ENCODE data around the gene SMAD6. TPM values are rescaled to one million over a fixed set of nuclear protein-coding genes. Genes with fewer than 3 reads are reported as not detected.

Gene SMAD6
- total and polyA plus RNA-seq, 7 experiments from 2014 or later, result 0.27 to 0.76 (median 0.40) TPM; not detected in 2

GRCh38 chr15:66706840-66707239 lies 4.8 kb downstream of the SMAD6 start:
- Histone ChIP-seq H3K4me1 (ENCODE audit: control insufficient read depth in 2 of 2, insufficient read depth in 2 of 2, low read length in 2 of 2) (peaks cover 6 to 8% of the 10 kb centered on the region in 2 donors), H3K27ac (ENCODE audit: low read depth, low read length) (no peak overlapping the region), H3K27me3 (ENCODE audit: control insufficient read depth in 2 of 2, insufficient read depth in 2 of 2, low read length in 2 of 2) (peaks cover 5 to 7% of the 10 kb centered on the region in 2 donors), H3K4me3 (ENCODE audit: low read length) (no peak overlapping the region), H3K9me3 (ENCODE audit: control insufficient read depth in 2 of 3, low read length in 3 of 3) (no peaks in the 10 kb centered on the region), H3K36me3 (ENCODE audit: control insufficient read depth in 2 of 3, insufficient read depth in 3 of 3, low read length in 3 of 3) (no peaks in the 10 kb centered on the region)
- POLR2A ChIA-PET, result no interaction called here
- ATAC-seq (no peak), DNase-seq (no peak)
- peaks cover 5 to 18% (median 16%) of the 10 kb centered on the region in 7 donors for H3K4me1 Mint-ChIP-seq
- no peak overlapping the region for H3K27ac Mint-ChIP-seq
- H3K9me3 Mint-ChIP-seq, result peaks cover 0 to 1% (median 0%) of the 10 kb centered on the region in 11 donors
- peaks cover 6 to 27% (median 17%) of the 10 kb centered on the region in 5 donors for H3K27me3 Mint-ChIP-seq
- no peak overlapping the region for H3K4me3 Mint-ChIP-seq
- CTCF ChIA-PET, result no interaction called here
- H3K36me3 Mint-ChIP-seq, result no peaks in the 10 kb centered on the region
- intact Hi-C loops (cut with micrococcal nuclease), result loop anchor here in 1 of 2 donors (5.0 kb wide), 1 partner anchor 65 kb away; no protein-coding TSS in a partner anchor

- intact Hi-C loops (cut with micrococcal nuclease), result loop anchor here in 1 of 2 donors (5.0 kb wide), 1 partner anchor 65 kb away; no protein-coding TSS in a partner anchor
- Mint-ChIP-seq H3K4me3 (no peak overlapping the region), H3K4me1 (peaks cover 2 to 11% (median 9%) of the 10 kb centered on the region in 7 donors), H3K36me3 (no peaks in the 10 kb centered on the region), H3K27me3 (peaks cover 0 to 22% (median 10%) of the 10 kb centered on the region in 5 donors), H3K9me3 (peaks cover 0 to 1% (median 0%) of the 10 kb centered on the region in 11 donors), H3K27ac (no peak overlapping the region)
- Histone ChIP-seq H3K4me1 (ENCODE audit: control insufficient read depth in 2 of 2, insufficient read depth in 2 of 2, low read length in 2 of 2) (peaks cover 3 to 5% of the 10 kb centered on the region in 2 donors), H3K9me3 (ENCODE audit: control insufficient read depth in 2 of 3, low read length in 3 of 3) (no peaks in the 10 kb centered on the region), H3K27ac (ENCODE audit: low read depth, low read length) (no peak overlapping the region), H3K36me3 (ENCODE audit: control insufficient read depth in 2 of 3, insufficient read depth in 3 of 3, low read length in 3 of 3) (no peaks in the 10 kb centered on the region), H3K27me3 (ENCODE audit: control insufficient read depth in 2 of 2, insufficient read depth in 2 of 2, low read length in 2 of 2) (peaks cover 2 to 5% of the 10 kb centered on the region in 2 donors), H3K4me3 (ENCODE audit: low read length) (no peak overlapping the region)
- no peak for DNase-seq
- ChIA-PET CTCF (interaction anchor here (0.6 kb wide), 1 partner anchor 486 kb away, joined by 3 read pairs; no protein-coding TSS in a partner anchor), POLR2A (no interaction called here)
- ATAC-seq, result no peak
Measured at GRCh38 chr15:66707310-66708082, 5.5 kb downstream of the SMAD6 start.

GRCh38 chr15:66708389-66708788 lies 6.4 kb downstream of the SMAD6 start:
- H3K4me3 ChIP-seq (ENCODE audit: low read length), result no peak overlapping the region
- H3K27ac ChIP-seq (ENCODE audit: low read depth, low read length), result no peak overlapping the region
- no peak for ATAC-seq
- ChIA-PET CTCF (no interaction called here), POLR2A (no interaction called here)
- H3K4me1 ChIP-seq (ENCODE audit: control insufficient read depth in 2 of 2, insufficient read depth in 2 of 2, low read length in 2 of 2), result no peaks in the 10 kb centered on the region
- Mint-ChIP-seq H3K27me3 (peaks cover 0 to 20% (median 8%) of the 10 kb centered on the region in 5 donors), H3K4me3 (no peak overlapping the region), H3K4me1 (peaks cover 2 to 9% (median 7%) of the 10 kb centered on the region in 7 donors), H3K9me3 (peaks cover 0 to 1% (median 0%) of the 10 kb centered on the region in 11 donors), H3K36me3 (no peaks in the 10 kb centered on the region), H3K27ac (no peak overlapping the region)
- intact Hi-C loops (cut with micrococcal nuclease), result loop anchor here in 1 of 2 donors (5.0 kb wide), 1 partner anchor 64 kb away; no protein-coding TSS in a partner anchor
- no peak for DNase-seq
- no peaks in the 10 kb centered on the region for H3K9me3 ChIP-seq (ENCODE audit: control insufficient read depth in 2 of 3, low read length in 3 of 3)
- H3K27me3 ChIP-seq (ENCODE audit: control insufficient read depth in 2 of 2, insufficient read depth in 2 of 2, low read length in 2 of 2), result no peaks in the 10 kb centered on the region
- no peaks in the 10 kb centered on the region for H3K36me3 ChIP-seq (ENCODE audit: control insufficient read depth in 2 of 3, insufficient read depth in 3 of 3, low read length in 3 of 3)

GRCh38 chr15:66709884-66710283 lies 7.8 kb downstream of the SMAD6 start:
- ChIA-PET POLR2A (interaction anchor here (0.6 to 1.4 kb wide), 2 partner anchors 9 to 58 kb away, joined by 3 read pairs; no protein-coding TSS in a partner anchor), CTCF (no interaction called here)
- intact Hi-C loops (cut with micrococcal nuclease), result loop anchor here in 1 of 2 donors (5.0 kb wide), 1 partner anchor 62 kb away; no protein-coding TSS in a partner anchor
- no peak overlapping the region for H3K27ac ChIP-seq (ENCODE audit: low read depth, low read length)
- no peaks in the 10 kb centered on the region for H3K9me3 Mint-ChIP-seq
- peaks cover 0 to under 1% (median 0%) of the 10 kb centered on the region in 7 donors for H3K4me1 Mint-ChIP-seq
- no peaks in the 10 kb centered on the region for H3K9me3 ChIP-seq (ENCODE audit: control insufficient read depth in 2 of 3, low read length in 3 of 3)
- peaks cover 0 to 14% (median 0%) of the 10 kb centered on the region in 5 donors for H3K27me3 Mint-ChIP-seq
- H3K27ac Mint-ChIP-seq, result no peak overlapping the region
- ATAC-seq (no peak), DNase-seq (no peak)
- no peaks in the 10 kb centered on the region for H3K36me3 Mint-ChIP-seq
- no peak overlapping the region for H3K4me3 ChIP-seq (ENCODE audit: low read length)
- H3K4me3 Mint-ChIP-seq, result no peak overlapping the region
- H3K36me3 ChIP-seq (ENCODE audit: control insufficient read depth in 2 of 3, insufficient read depth in 3 of 3, low read length in 3 of 3), result no peaks in the 10 kb centered on the region
- H3K4me1 ChIP-seq (ENCODE audit: control insufficient read depth in 2 of 2, insufficient read depth in 2 of 2, low read length in 2 of 2), result no peaks in the 10 kb centered on the region
- no peaks in the 10 kb centered on the region for H3K27me3 ChIP-seq (ENCODE audit: control insufficient read depth in 2 of 2, insufficient read depth in 2 of 2, low read length in 2 of 2)

DNA sequence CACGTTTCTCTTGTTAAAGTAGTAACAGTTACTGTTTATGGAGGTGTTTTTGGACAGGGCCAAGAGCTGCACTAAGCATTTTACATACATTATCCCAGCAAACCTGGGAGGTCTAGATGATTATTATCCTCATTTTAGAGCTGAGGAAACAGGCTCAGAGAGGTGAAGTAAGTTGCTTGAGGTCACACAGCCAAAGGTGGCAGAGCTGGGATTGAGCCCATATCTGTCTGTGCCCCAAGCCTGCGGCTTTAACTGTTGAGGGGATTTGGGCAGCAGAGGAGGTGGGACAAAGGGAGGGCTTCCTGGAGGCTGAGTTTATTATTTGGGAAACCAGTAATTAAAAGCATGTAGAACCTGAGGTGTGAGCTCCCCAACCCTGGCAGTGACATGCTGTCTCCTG lies 9.2 kb downstream of the SMAD6 start:
- H3K36me3 ChIP-seq (ENCODE audit: control insufficient read depth in 2 of 3, insufficient read depth in 3 of 3, low read length in 3 of 3), result no peaks in the 10 kb centered on the region
- no peak for DNase-seq
- no peaks in the 10 kb centered on the region for H3K4me1 ChIP-seq (ENCODE audit: control insufficient read depth in 2 of 2, insufficient read depth in 2 of 2, low read length in 2 of 2)
- Mint-ChIP-seq H3K27ac (no peak overlapping the region), H3K27me3 (peaks cover 0 to 8% (median 0%) of the 10 kb centered on the region in 5 donors), H3K36me3 (no peaks in the 10 kb centered on the region), H3K4me3 (no peak overlapping the region), H3K9me3 (no peaks in the 10 kb centered on the region), H3K4me1 (peaks cover 0 to 4% (median 0%) of the 10 kb centered on the region in 7 donors)
- H3K9me3 ChIP-seq (ENCODE audit: control insufficient read depth in 2 of 3, low read length in 3 of 3), result no peaks in the 10 kb centered on the region
- no peak for ATAC-seq
- ChIA-PET POLR2A (interaction anchor here (0.7 to 1.4 kb wide), 2 partner anchors 10 to 126 kb away, joined by 3 to 4 read pairs; no protein-coding TSS in a partner anchor), CTCF (interaction anchor here (0.6 kb wide), 1 partner anchor 10 kb away, joined by 3 read pairs; no protein-coding TSS in a partner anchor)
- H3K27ac ChIP-seq (ENCODE audit: low read depth, low read length), result no peak overlapping the region
- no peak overlapping the region for H3K4me3 ChIP-seq (ENCODE audit: low read length)
- H3K27me3 ChIP-seq (ENCODE audit: control insufficient read depth in 2 of 2, insufficient read depth in 2 of 2, low read length in 2 of 2), result no peaks in the 10 kb centered on the region
- intact Hi-C loops (cut with micrococcal nuclease), result no loop called here

- H3K4me1 Mint-ChIP-seq, result peaks cover 0 to 4% (median 0%) of the 10 kb centered on the region in 7 donors
- DNase-seq (no peak), ATAC-seq (no peak)
- Histone ChIP-seq H3K4me1 (ENCODE audit: control insufficient read depth in 2 of 2, insufficient read depth in 2 of 2, low read length in 2 of 2) (no peaks in the 10 kb centered on the region), H3K9me3 (ENCODE audit: control insufficient read depth in 2 of 3, low read length in 3 of 3) (no peaks in the 10 kb centered on the region), H3K4me3 (ENCODE audit: low read length) (no peak overlapping the region), H3K36me3 (ENCODE audit: control insufficient read depth in 2 of 3, insufficient read depth in 3 of 3, low read length in 3 of 3) (no peaks in the 10 kb centered on the region), H3K27ac (ENCODE audit: low read depth, low read length) (no peak overlapping the region), H3K27me3 (ENCODE audit: control insufficient read depth in 2 of 2, insufficient read depth in 2 of 2, low read length in 2 of 2) (no peaks in the 10 kb centered on the region)
- ChIA-PET CTCF (no interaction called here), POLR2A (no interaction called here)
- no peaks in the 10 kb centered on the region for H3K9me3 Mint-ChIP-seq
- intact Hi-C loops (cut with micrococcal nuclease), result no loop called here
- H3K36me3 Mint-ChIP-seq, result no peaks in the 10 kb centered on the region
- H3K4me3 Mint-ChIP-seq, result no peak overlapping the region
- H3K27me3 Mint-ChIP-seq, result peaks cover 0 to 13% (median 0%) of the 10 kb centered on the region in 5 donors
- no peak overlapping the region for H3K27ac Mint-ChIP-seq
Measured at GRCh38 chr15:66711862-66712261, 9.8 kb downstream of the SMAD6 start.
